Measurements from ENCODE around the gene CD300LD.

GRCh38 chr17:74563358-74563757 is 28.7 kb downstream of the CD300LD start:
- TF ChIP-seq CTCF (IDR thresholded peaks at IDR 0.05 in 8 of 11, conservative IDR thresholded peaks at IDR 0.05 in 3 of 11) (no peak), POLR2AphosphoS5 (IDR thresholded peaks at IDR 0.05) (no peak), POLR2A (IDR thresholded peaks at IDR 0.05) (no peak)

All from spleen (tissue), 7 donors.